ENCODE results near the gene SEPTIN5. TPM values are rescaled to one million over a fixed set of nuclear protein-coding genes. Genes with fewer than 3 reads are reported as not detected.
"Not testable (repeated sequence)": the region's sequence is repeated elsewhere in the genome, so short reads cannot be mapped to it uniquely, and the experiment has no call there.

The SEPTIN5 gene
- total RNA-seq, 1 experiment from 2014 or later: 22.4 TPM

DNA sequence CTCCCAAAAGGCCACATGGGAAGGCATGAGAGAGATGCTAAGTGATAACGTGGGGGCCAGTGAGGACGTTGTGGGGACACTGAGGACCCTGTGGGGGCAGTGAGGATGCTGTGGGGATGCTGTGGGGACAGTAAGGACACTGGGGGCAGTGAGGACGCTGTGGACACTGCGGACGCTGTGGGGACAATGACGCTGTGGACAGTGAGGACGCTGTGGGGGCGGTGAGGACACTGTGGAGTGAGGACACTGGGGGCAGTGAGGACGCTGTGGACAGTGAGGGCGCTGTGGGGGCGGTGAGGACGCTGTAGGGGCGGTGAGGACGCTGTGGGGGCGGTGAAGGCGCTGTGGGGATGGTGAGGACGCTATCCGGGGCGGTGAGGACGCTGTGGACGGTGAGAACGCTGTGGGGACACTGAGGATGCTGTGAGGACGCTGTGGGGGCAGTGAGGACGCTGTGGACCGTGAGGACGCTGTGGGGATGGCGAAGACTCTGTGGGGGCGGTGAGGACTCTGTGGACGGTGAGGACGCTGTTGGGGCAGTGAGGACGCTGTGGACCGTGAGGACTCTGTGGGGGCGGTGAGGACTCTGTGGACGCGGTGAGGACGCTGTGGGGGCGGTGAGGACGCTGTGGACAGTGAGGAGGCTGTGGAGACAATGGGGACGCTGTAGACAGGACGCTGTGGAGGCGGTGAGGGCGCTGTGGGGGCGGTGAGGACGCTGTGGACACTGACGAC is 10.8 kb downstream of the SEPTIN5 start:
- DNase-seq (ENCODE audit: low spot score): no peak
- H3K9me3 Mint-ChIP-seq: no peaks in the 10 kb centered on the region
- no peak for ATAC-seq
- TF ChIP-seq, protein P1, sequence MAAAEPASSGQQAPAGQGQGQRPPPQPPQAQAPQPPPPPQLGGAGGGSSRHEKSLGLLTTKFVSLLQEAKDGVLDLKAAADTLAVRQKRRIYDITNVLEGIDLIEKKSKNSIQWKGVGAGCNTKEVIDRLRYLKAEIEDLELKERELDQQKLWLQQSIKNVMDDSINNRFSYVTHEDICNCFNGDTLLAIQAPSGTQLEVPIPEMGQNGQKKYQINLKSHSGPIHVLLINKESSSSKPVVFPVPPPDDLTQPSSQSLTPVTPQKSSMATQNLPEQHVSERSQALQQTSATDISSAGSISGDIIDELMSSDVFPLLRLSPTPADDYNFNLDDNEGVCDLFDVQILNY (CRISPR knock-in tag; IDR thresholded peaks at IDR 0.05): no peak
- POLR2A ChIA-PET: no interaction called here
- peaks cover 7% of the 10 kb centered on the region for H3K36me3 Mint-ChIP-seq
- H3K4me1 Mint-ChIP-seq: peaks cover 18% of the 10 kb centered on the region
- peak overlapping the region; percentile 53 for H3K4me3 Mint-ChIP-seq
- H3K27me3 Mint-ChIP-seq (ENCODE audit: low read depth): peaks cover 95% of the 10 kb centered on the region
- H3K27ac Mint-ChIP-seq: no peak overlapping the region
- CTCF ChIA-PET: no interaction called here

DNA sequence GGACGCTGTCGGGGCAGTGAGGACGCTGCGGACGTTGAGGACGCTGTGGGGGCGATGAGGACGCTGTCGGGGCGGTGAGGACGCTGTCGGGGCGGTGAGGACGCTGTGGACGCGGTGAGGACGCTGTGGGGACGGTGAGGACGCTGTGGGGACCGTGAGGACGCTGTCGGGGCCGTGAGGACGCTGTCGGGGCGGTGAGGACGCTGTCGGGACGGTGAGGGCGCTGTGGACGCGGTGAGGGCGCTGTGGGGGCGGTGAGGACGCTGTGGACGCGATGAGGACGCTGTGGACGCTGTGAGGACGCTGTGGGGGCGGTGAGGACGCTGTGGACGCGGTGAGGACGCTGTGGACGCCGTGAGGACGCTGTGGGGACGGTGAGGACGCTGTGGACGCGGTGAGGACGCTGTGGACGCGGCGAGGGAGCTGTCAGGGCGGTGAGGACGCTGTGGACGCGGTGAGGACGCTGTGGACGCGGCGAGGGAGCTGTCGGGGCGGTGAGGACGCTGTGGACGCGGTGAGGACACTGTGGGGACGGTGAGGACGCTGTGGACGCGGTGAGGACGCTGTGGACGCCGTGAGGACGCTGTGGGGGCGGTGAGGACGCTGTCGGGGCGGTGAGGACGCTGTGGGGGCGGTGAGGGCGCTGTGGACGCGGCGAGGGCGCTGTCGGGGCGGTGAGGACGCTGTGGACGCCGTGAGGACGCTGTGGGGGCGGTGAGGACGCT is 11.9 kb downstream of the SEPTIN5 start:
- H3K9me3 Mint-ChIP-seq; DNase-seq (ENCODE audit: low spot score); CTCF ChIA-PET; POLR2A ChIA-PET; H3K27ac Mint-ChIP-seq; H3K4me3 Mint-ChIP-seq; H3K36me3 Mint-ChIP-seq; ATAC-seq: not testable (repeated sequence)
- Mint-ChIP-seq H3K27me3 (ENCODE audit: low read depth) (peaks cover 89% of the 10 kb centered on the region), H3K4me1 (peaks cover 13% of the 10 kb centered on the region)

DNA sequence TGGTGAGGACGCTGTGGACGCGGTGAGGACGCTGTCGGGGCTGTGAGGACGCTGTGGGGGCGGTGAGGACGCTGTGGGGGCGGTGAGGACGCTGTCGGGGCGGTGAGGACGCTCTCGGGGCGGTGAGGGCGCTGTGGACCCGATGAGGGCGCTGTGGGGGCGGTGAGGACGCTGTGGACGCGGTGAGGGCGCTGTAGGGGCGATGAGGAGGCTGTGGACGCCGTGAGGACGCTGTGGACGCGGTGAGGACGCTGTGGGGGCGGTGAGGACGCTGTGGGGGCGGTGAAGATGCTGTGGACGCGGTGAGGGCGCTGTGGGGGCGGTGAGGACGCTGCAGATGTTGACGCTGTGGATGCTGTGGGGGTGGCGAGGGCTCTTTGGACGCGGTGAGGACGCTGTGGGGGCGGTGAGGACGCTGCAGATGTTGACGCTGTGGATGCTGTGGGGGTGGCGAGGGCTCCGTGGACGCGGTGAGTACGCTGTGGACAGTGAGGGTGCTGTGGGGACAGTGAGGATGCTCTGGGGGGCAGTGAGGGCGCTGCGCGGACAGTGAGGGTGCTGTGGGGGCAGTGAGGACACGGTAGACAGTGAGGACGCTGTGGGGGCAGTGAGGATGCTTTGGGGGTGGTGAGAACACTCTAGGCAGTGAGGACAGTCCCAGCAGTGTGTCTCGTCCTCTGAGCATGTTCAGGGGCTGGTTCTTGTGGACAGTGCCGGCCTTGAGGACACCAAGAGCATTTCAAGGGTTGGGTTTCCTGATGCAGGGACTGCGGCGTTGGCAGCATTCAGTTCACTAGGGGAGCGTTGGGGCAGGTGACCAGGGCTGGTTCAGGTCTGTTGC is 13.2 kb downstream of the SEPTIN5 start:
- DNase-seq (ENCODE audit: low spot score): no peak
- Mint-ChIP-seq H3K36me3 (no peaks in the 10 kb centered on the region), H3K9me3 (no peaks in the 10 kb centered on the region), H3K27me3 (ENCODE audit: low read depth) (peaks cover 76% of the 10 kb centered on the region), H3K4me3 (no peak overlapping the region), H3K4me1 (peaks cover 9% of the 10 kb centered on the region), H3K27ac (no peak overlapping the region)
- ChIA-PET POLR2A (no interaction called here), CTCF (no interaction called here)
- no peak for ATAC-seq
- TF ChIP-seq, protein P2, sequence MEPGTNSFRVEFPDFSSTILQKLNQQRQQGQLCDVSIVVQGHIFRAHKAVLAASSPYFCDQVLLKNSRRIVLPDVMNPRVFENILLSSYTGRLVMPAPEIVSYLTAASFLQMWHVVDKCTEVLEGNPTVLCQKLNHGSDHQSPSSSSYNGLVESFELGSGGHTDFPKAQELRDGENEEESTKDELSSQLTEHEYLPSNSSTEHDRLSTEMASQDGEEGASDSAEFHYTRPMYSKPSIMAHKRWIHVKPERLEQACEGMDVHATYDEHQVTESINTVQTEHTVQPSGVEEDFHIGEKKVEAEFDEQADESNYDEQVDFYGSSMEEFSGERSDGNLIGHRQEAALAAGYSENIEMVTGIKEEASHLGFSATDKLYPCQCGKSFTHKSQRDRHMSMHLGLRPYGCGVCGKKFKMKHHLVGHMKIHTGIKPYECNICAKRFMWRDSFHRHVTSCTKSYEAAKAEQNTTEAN (CRISPR knock-in tag; IDR thresholded peaks at IDR 0.05): no peak
- TF ChIP-seq RELA (CRISPR knock-in tag; IDR thresholded peaks at IDR 0.05; ENCODE audit: borderline replicate concordance): no peak
- TF ChIP-seq, protein P3, sequence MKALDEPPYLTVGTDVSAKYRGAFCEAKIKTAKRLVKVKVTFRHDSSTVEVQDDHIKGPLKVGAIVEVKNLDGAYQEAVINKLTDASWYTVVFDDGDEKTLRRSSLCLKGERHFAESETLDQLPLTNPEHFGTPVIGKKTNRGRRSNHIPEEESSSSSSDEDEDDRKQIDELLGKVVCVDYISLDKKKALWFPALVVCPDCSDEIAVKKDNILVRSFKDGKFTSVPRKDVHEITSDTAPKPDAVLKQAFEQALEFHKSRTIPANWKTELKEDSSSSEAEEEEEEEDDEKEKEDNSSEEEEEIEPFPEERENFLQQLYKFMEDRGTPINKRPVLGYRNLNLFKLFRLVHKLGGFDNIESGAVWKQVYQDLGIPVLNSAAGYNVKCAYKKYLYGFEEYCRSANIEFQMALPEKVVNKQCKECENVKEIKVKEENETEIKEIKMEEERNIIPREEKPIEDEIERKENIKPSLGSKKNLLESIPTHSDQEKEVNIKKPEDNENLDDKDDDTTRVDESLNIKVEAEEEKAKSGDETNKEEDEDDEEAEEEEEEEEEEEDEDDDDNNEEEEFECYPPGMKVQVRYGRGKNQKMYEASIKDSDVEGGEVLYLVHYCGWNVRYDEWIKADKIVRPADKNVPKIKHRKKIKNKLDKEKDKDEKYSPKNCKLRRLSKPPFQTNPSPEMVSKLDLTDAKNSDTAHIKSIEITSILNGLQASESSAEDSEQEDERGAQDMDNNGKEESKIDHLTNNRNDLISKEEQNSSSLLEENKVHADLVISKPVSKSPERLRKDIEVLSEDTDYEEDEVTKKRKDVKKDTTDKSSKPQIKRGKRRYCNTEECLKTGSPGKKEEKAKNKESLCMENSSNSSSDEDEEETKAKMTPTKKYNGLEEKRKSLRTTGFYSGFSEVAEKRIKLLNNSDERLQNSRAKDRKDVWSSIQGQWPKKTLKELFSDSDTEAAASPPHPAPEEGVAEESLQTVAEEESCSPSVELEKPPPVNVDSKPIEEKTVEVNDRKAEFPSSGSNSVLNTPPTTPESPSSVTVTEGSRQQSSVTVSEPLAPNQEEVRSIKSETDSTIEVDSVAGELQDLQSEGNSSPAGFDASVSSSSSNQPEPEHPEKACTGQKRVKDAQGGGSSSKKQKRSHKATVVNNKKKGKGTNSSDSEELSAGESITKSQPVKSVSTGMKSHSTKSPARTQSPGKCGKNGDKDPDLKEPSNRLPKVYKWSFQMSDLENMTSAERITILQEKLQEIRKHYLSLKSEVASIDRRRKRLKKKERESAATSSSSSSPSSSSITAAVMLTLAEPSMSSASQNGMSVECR (CRISPR knock-in tag; IDR thresholded peaks at IDR 0.05; ENCODE audit: borderline replicate concordance): no peak
- no peak for TF ChIP-seq SMAD4 (CRISPR knock-in tag; IDR thresholded peaks at IDR 0.05)
- TF ChIP-seq CREB1 (CRISPR knock-in tag; IDR thresholded peaks at IDR 0.05): no peak
- TF ChIP-seq ESRRA (CRISPR knock-in tag; IDR thresholded peaks at IDR 0.05; ENCODE audit: borderline replicate concordance): no peak
- TF ChIP-seq IRF2 (CRISPR knock-in tag; IDR thresholded peaks at IDR 0.05; ENCODE audit: borderline replicate concordance, low read depth): no peak
- TF ChIP-seq TEAD4 (CRISPR knock-in tag; IDR thresholded peaks at IDR 0.05): no peak
- TF ChIP-seq ZNF138 (CRISPR knock-in tag; conservative IDR thresholded peaks at IDR 0.05): no peak
- TF ChIP-seq, protein P4, sequence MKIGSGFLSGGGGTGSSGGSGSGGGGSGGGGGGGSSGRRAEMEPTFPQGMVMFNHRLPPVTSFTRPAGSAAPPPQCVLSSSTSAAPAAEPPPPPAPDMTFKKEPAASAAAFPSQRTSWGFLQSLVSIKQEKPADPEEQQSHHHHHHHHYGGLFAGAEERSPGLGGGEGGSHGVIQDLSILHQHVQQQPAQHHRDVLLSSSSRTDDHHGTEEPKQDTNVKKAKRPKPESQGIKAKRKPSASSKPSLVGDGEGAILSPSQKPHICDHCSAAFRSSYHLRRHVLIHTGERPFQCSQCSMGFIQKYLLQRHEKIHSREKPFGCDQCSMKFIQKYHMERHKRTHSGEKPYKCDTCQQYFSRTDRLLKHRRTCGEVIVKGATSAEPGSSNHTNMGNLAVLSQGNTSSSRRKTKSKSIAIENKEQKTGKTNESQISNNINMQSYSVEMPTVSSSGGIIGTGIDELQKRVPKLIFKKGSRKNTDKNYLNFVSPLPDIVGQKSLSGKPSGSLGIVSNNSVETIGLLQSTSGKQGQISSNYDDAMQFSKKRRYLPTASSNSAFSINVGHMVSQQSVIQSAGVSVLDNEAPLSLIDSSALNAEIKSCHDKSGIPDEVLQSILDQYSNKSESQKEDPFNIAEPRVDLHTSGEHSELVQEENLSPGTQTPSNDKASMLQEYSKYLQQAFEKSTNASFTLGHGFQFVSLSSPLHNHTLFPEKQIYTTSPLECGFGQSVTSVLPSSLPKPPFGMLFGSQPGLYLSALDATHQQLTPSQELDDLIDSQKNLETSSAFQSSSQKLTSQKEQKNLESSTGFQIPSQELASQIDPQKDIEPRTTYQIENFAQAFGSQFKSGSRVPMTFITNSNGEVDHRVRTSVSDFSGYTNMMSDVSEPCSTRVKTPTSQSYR (CRISPR knock-in tag; IDR thresholded peaks at IDR 0.05): no peak
- TF ChIP-seq, protein P5, sequence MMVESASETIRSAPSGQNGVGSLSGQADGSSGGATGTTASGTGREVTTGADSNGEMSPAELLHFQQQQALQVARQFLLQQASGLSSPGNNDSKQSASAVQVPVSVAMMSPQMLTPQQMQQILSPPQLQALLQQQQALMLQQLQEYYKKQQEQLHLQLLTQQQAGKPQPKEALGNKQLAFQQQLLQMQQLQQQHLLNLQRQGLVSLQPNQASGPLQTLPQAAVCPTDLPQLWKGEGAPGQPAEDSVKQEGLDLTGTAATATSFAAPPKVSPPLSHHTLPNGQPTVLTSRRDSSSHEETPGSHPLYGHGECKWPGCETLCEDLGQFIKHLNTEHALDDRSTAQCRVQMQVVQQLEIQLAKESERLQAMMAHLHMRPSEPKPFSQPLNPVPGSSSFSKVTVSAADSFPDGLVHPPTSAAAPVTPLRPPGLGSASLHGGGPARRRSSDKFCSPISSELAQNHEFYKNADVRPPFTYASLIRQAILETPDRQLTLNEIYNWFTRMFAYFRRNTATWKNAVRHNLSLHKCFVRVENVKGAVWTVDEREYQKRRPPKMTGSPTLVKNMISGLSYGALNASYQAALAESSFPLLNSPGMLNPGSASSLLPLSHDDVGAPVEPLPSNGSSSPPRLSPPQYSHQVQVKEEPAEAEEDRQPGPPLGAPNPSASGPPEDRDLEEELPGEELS (CRISPR knock-in tag; IDR thresholded peaks at IDR 0.05): no peak
- no peak for TF ChIP-seq ZNF219 (CRISPR knock-in tag; IDR thresholded peaks at IDR 0.05; ENCODE audit: borderline replicate concordance)
- TF ChIP-seq JAZF1 (CRISPR knock-in tag; IDR thresholded peaks at IDR 0.05): no peak
- TF ChIP-seq FOXP1 (CRISPR knock-in tag; IDR thresholded peaks at IDR 0.05; ENCODE audit: borderline replicate concordance): no peak
- no peak for TF ChIP-seq EMX1 (CRISPR knock-in tag; IDR thresholded peaks at IDR 0.05)

Measured in WTC11 (cell line).